Esophagus muscularis mucosa (tissue), 4 donors: Measurements from ENCODE around the gene SLC17A7.

ENCODE experiments used
- CTCF ChIP-seq, 3 experiments: fragments of 200-600 bp in 2 of 3; fragments of 450-650 bp in 1 of 3; sonication (generic) in 2 of 3; IDR thresholded peaks; one replicate each; pipeline ENCODE4 v1.5.1; 2017 to 2019; ENCODE audit warnings: antibody characterized with exemption in 3 of 3, mild to moderate bottlenecking in 2 of 3, moderate library complexity in 1 of 3
- EP300 ChIP-seq: sonication (generic); formaldehyde crosslinking; IDR thresholded peaks from one replicate; pipeline ENCODE4 v1.6.1; 2017; ENCODE audit warnings: antibody characterized with exemption
- POLR2AphosphoS5 ChIP-seq, 2 donors: sonication (generic); formaldehyde crosslinking; IDR thresholded peaks; one replicate each; pipeline ENCODE4 v1.6.1; 2017; ENCODE audit warnings: antibody characterized with exemption in 2 of 2

GRCh38 chr19:49434907-49435583, 6.3 kb downstream of the SLC17A7 start:
- no peak for TF ChIP-seq CTCF (IDR thresholded peaks at IDR 0.05)
- no peak for TF ChIP-seq POLR2AphosphoS5 (IDR thresholded peaks at IDR 0.05)
- no peak for TF ChIP-seq EP300
